SW 1271 (cell line): ENCODE results near the gene SLAMF1.

ENCODE experiments used
- DNase-seq, 2 experiments: peaks; one replicate each; lab custom pipeline; 2025; lab: John Stamatoyannopoulos, UW

SLAMF1 gene

GRCh38 chr1:160625321-160625720 is 21.5 kb downstream of the SLAMF1 start:
- no peak for DNase-seq

GRCh38 chr1:160624464-160624863 is 22.4 kb downstream of the SLAMF1 start:
- no peak for DNase-seq

GRCh38 chr1:160623862-160624261 is 23.0 kb downstream of the SLAMF1 start:
- DNase-seq = no peak

GRCh38 chr1:160623227-160623633 is 23.6 kb downstream of the SLAMF1 start:
- DNase-seq = no peak

GRCh38 chr1:160622501-160623226 is 24.2 kb downstream of the SLAMF1 start:
- DNase-seq = no peak

- DNase-seq = no peak
Observed at GRCh38 chr1:160621633-160622413, 25.0 kb downstream of the SLAMF1 start.

- DNase-seq = no peak
Observed at GRCh38 chr1:160620942-160621632, 25.8 kb downstream of the SLAMF1 start.

- DNase-seq = no peak
Observed at GRCh38 chr1:160619742-160620277, 27.0 kb downstream of the SLAMF1 start.

- peak in 1 of 2 experiments; percentile 1 for DNase-seq
Observed at GRCh38 chr1:160618763-160619274, 28.0 kb downstream of the SLAMF1 start.

- no peak for DNase-seq
Observed at GRCh38 chr1:160618327-160618726, 28.5 kb downstream of the SLAMF1 start.

- DNase-seq = no peak
Observed at GRCh38 chr1:160615660-160616059, 31.2 kb downstream of the SLAMF1 start.

GRCh38 chr1:160614410-160614809 is 32.4 kb downstream of the SLAMF1 start:
- DNase-seq = no peak

- DNase-seq = no peak
Observed at GRCh38 chr1:160612613-160613218, 34.1 kb downstream of the SLAMF1 start.

- no peak for DNase-seq
Observed at GRCh38 chr1:160610569-160611242, 36.1 kb downstream of the SLAMF1 start.

- no peak for DNase-seq
Observed at GRCh38 chr1:160608941-160609340, 37.9 kb downstream of the SLAMF1 start.

- DNase-seq = no peak
Observed at GRCh38 chr1:160608514-160608913, 38.3 kb downstream of the SLAMF1 start.

GRCh38 chr1:160608057-160608456 is 38.8 kb downstream of the SLAMF1 start:
- no peak for DNase-seq

- DNase-seq = no peak
Observed at GRCh38 chr1:160607672-160608032, 39.2 kb downstream of the SLAMF1 start.

- peak in 1 of 2 experiments; percentile 59 for DNase-seq
Observed at GRCh38 chr1:160607011-160607671, 39.7 kb downstream of the SLAMF1 start.

GRCh38 chr1:160606611-160607010 is 40.2 kb downstream of the SLAMF1 start:
- DNase-seq = no peak
